ENCODE data around the gene PAQR6. TPM values are rescaled to one million over a fixed set of nuclear protein-coding genes. Genes with fewer than 3 reads are reported as not detected.

PAQR6 gene
- total and polyA plus RNA-seq, 5 donors from 2014 or later, result 0.13 to 3.7 (median 0.81) TPM

GRCh38 chr1:156204686-156205085, 43.2 kb downstream of the PAQR6 start:
- Histone ChIP-seq H3K27ac (ENCODE audit: insufficient read depth, low read length, poor library complexity, severe bottlenecking) (no peak overlapping the region), H3K9me3 (ENCODE audit: control insufficient read depth in 2 of 2, low read length in 2 of 2) (no peaks in the 10 kb centered on the region), H3K4me3 (ENCODE audit: low read depth, low read length) (no peak overlapping the region), H3K4me1 (ENCODE audit: control insufficient read depth, insufficient read depth, low read length, poor library complexity, severe bottlenecking) (peaks cover 19% of the 10 kb centered on the region), H3K27me3 (ENCODE audit: control insufficient read depth, insufficient read depth, low read length) (no peaks in the 10 kb centered on the region), H3K36me3 (ENCODE audit: control insufficient read depth, insufficient read depth, low read length) (peaks cover 65% of the 10 kb centered on the region)
- no peaks in the 10 kb centered on the region for H3K9me3 Mint-ChIP-seq
- ATAC-seq (ENCODE audit: low read depth in 2 of 2) (no peak), DNase-seq (no peak)
- H3K4me1 Mint-ChIP-seq, result peaks cover 0 to 21% (median 11%) of the 10 kb centered on the region in 4 donors
- peaks cover 32% of the 10 kb centered on the region for H3K36me3 Mint-ChIP-seq
- no peaks in the 10 kb centered on the region for H3K27me3 Mint-ChIP-seq
- H3K4me3 Mint-ChIP-seq, result no peak overlapping the region
- no peak overlapping the region for H3K27ac Mint-ChIP-seq

- H3K4me1 Mint-ChIP-seq, result peaks cover 0 to 32% (median 17%) of the 10 kb centered on the region in 4 donors
- DNase-seq (no peak), ATAC-seq (ENCODE audit: low read depth in 2 of 2) (no peak)
- H3K36me3 Mint-ChIP-seq, result peaks cover 22% of the 10 kb centered on the region
- Histone ChIP-seq H3K4me1 (ENCODE audit: control insufficient read depth, insufficient read depth, low read length, poor library complexity, severe bottlenecking) (peaks cover 28% of the 10 kb centered on the region), H3K27ac (ENCODE audit: insufficient read depth, low read length, poor library complexity, severe bottlenecking) (no peak overlapping the region), H3K9me3 (ENCODE audit: control insufficient read depth in 2 of 2, low read length in 2 of 2) (no peaks in the 10 kb centered on the region), H3K36me3 (ENCODE audit: control insufficient read depth, insufficient read depth, low read length) (peaks cover 60% of the 10 kb centered on the region), H3K4me3 (ENCODE audit: low read depth, low read length) (no peak overlapping the region), H3K27me3 (ENCODE audit: control insufficient read depth, insufficient read depth, low read length) (no peaks in the 10 kb centered on the region)
- no peaks in the 10 kb centered on the region for H3K9me3 Mint-ChIP-seq
- no peak overlapping the region for H3K4me3 Mint-ChIP-seq
- H3K27ac Mint-ChIP-seq, result no peak overlapping the region
- no peaks in the 10 kb centered on the region for H3K27me3 Mint-ChIP-seq
Measured at GRCh38 chr1:156203331-156203730, 44.5 kb downstream of the PAQR6 start.

- H3K4me1 Mint-ChIP-seq, result peaks cover 5 to 56% (median 24%) of the 10 kb centered on the region in 4 donors
- no peaks in the 10 kb centered on the region for H3K27me3 ChIP-seq (ENCODE audit: control insufficient read depth, insufficient read depth, low read length)
- H3K4me1 ChIP-seq (ENCODE audit: control insufficient read depth, insufficient read depth, low read length, poor library complexity, severe bottlenecking), result peaks cover 42% of the 10 kb centered on the region
- no peaks in the 10 kb centered on the region for H3K27me3 Mint-ChIP-seq
- peak overlapping the region in 1 of 4 donors; percentile 41 for H3K4me3 Mint-ChIP-seq
- peak overlapping the region in 2 of 3 donors; percentile 66 to 94 for H3K27ac Mint-ChIP-seq
- no peaks in the 10 kb centered on the region for H3K9me3 Mint-ChIP-seq
- no peak for ATAC-seq (ENCODE audit: low read depth in 2 of 2)
- H3K36me3 ChIP-seq (ENCODE audit: control insufficient read depth, insufficient read depth, low read length), result peaks cover 44% of the 10 kb centered on the region
- DNase-seq, result no peak
- H3K4me3 ChIP-seq (ENCODE audit: low read depth, low read length), result no peak overlapping the region
- peaks cover 19% of the 10 kb centered on the region for H3K36me3 Mint-ChIP-seq
- no peaks in the 10 kb centered on the region for H3K9me3 ChIP-seq (ENCODE audit: control insufficient read depth in 2 of 2, low read length in 2 of 2)
- H3K27ac ChIP-seq (ENCODE audit: insufficient read depth, low read length, poor library complexity, severe bottlenecking), result no peak overlapping the region
Measured at GRCh38 chr1:156200044-156200443, 47.8 kb downstream of the PAQR6 start.

- H3K4me3 ChIP-seq (ENCODE audit: low read depth, low read length), result peak overlapping the region; percentile 13
- peaks cover 20% of the 10 kb centered on the region for H3K36me3 Mint-ChIP-seq
- ATAC-seq (ENCODE audit: low read depth in 2 of 2), result peak; percentile 17 to 30
- no peaks in the 10 kb centered on the region for H3K27me3 ChIP-seq (ENCODE audit: control insufficient read depth, insufficient read depth, low read length)
- H3K27ac Mint-ChIP-seq, result peak overlapping the region; percentile 73 to 98 (median 75)
- H3K36me3 ChIP-seq (ENCODE audit: control insufficient read depth, insufficient read depth, low read length), result peaks cover 40% of the 10 kb centered on the region
- peak overlapping the region; percentile 18 to 79 (median 54) for H3K4me3 Mint-ChIP-seq
- H3K4me1 ChIP-seq (ENCODE audit: control insufficient read depth, insufficient read depth, low read length, poor library complexity, severe bottlenecking), result peaks cover 51% of the 10 kb centered on the region
- H3K27ac ChIP-seq (ENCODE audit: insufficient read depth, low read length, poor library complexity, severe bottlenecking), result peak overlapping the region; percentile 47
- H3K27me3 Mint-ChIP-seq, result no peaks in the 10 kb centered on the region
- peaks cover 8 to 65% (median 28%) of the 10 kb centered on the region in 4 donors for H3K4me1 Mint-ChIP-seq
- H3K9me3 Mint-ChIP-seq, result no peaks in the 10 kb centered on the region
- H3K9me3 ChIP-seq (ENCODE audit: control insufficient read depth in 2 of 2, low read length in 2 of 2), result no peaks in the 10 kb centered on the region
- DNase-seq, result peak in 1 of 3 donors; percentile 44
Measured at GRCh38 chr1:156198831-156199349, 49.0 kb downstream of the PAQR6 start.

GRCh38 chr1:156196445-156196844, 51.4 kb downstream of the PAQR6 start:
- Mint-ChIP-seq H3K27me3 (no peaks in the 10 kb centered on the region), H3K36me3 (peaks cover 21% of the 10 kb centered on the region), H3K4me1 (peaks cover 11 to 77% (median 35%) of the 10 kb centered on the region in 4 donors), H3K4me3 (peak overlapping the region in 2 of 4 donors; percentile 38 to 59), H3K27ac (no peak overlapping the region), H3K9me3 (no peaks in the 10 kb centered on the region)
- Histone ChIP-seq H3K4me1 (ENCODE audit: control insufficient read depth, insufficient read depth, low read length, poor library complexity, severe bottlenecking) (peaks cover 48% of the 10 kb centered on the region), H3K27ac (ENCODE audit: insufficient read depth, low read length, poor library complexity, severe bottlenecking) (no peak overlapping the region), H3K9me3 (ENCODE audit: control insufficient read depth in 2 of 2, low read length in 2 of 2) (no peaks in the 10 kb centered on the region), H3K36me3 (ENCODE audit: control insufficient read depth, insufficient read depth, low read length) (peaks cover 23% of the 10 kb centered on the region), H3K4me3 (ENCODE audit: low read depth, low read length) (no peak overlapping the region), H3K27me3 (ENCODE audit: control insufficient read depth, insufficient read depth, low read length) (no peaks in the 10 kb centered on the region)
- DNase-seq, result no peak
- no peak for ATAC-seq (ENCODE audit: low read depth in 2 of 2)

GRCh38 chr1:156195853-156196252, 52.0 kb downstream of the PAQR6 start:
- DNase-seq (no peak), ATAC-seq (ENCODE audit: low read depth in 2 of 2) (no peak)
- Histone ChIP-seq H3K36me3 (ENCODE audit: control insufficient read depth, insufficient read depth, low read length) (peaks cover 19% of the 10 kb centered on the region), H3K4me3 (ENCODE audit: low read depth, low read length) (peak overlapping the region; percentile 1), H3K27me3 (ENCODE audit: control insufficient read depth, insufficient read depth, low read length) (no peaks in the 10 kb centered on the region), H3K9me3 (ENCODE audit: control insufficient read depth in 2 of 2, low read length in 2 of 2) (no peaks in the 10 kb centered on the region), H3K27ac (ENCODE audit: insufficient read depth, low read length, poor library complexity, severe bottlenecking) (no peak overlapping the region), H3K4me1 (ENCODE audit: control insufficient read depth, insufficient read depth, low read length, poor library complexity, severe bottlenecking) (peaks cover 43% of the 10 kb centered on the region)
- H3K9me3 Mint-ChIP-seq, result no peaks in the 10 kb centered on the region
- H3K27me3 Mint-ChIP-seq, result no peaks in the 10 kb centered on the region
- H3K27ac Mint-ChIP-seq, result peak overlapping the region in 2 of 3 donors; percentile 8 to 81
- H3K4me1 Mint-ChIP-seq, result peaks cover 11 to 77% (median 35%) of the 10 kb centered on the region in 4 donors
- H3K4me3 Mint-ChIP-seq, result peak overlapping the region; percentile 59 to 96 (median 64)
- peaks cover 21% of the 10 kb centered on the region for H3K36me3 Mint-ChIP-seq

- H3K27me3 Mint-ChIP-seq, result peaks cover 5% of the 10 kb centered on the region
- H3K36me3 ChIP-seq (ENCODE audit: control insufficient read depth, insufficient read depth, low read length), result peaks cover 6% of the 10 kb centered on the region
- peak overlapping the region; percentile 97 to 98 (median 98) for H3K27ac Mint-ChIP-seq
- peaks cover 11% of the 10 kb centered on the region for H3K36me3 Mint-ChIP-seq
- peaks cover 11 to 63% (median 29%) of the 10 kb centered on the region in 4 donors for H3K4me1 Mint-ChIP-seq
- peak overlapping the region; percentile 92 to 99 (median 96) for H3K4me3 Mint-ChIP-seq
- ATAC-seq (ENCODE audit: low read depth in 2 of 2) (no peak), DNase-seq (no peak)
- peaks cover 29% of the 10 kb centered on the region for H3K4me1 ChIP-seq (ENCODE audit: control insufficient read depth, insufficient read depth, low read length, poor library complexity, severe bottlenecking)
- peak overlapping the region; percentile 78 for H3K27ac ChIP-seq (ENCODE audit: insufficient read depth, low read length, poor library complexity, severe bottlenecking)
- peak overlapping the region; percentile 95 for H3K4me3 ChIP-seq (ENCODE audit: low read depth, low read length)
- H3K9me3 ChIP-seq (ENCODE audit: control insufficient read depth in 2 of 2, low read length in 2 of 2), result no peaks in the 10 kb centered on the region
- no peaks in the 10 kb centered on the region for H3K27me3 ChIP-seq (ENCODE audit: control insufficient read depth, insufficient read depth, low read length)
- peaks cover 0 to 2% (median 0%) of the 10 kb centered on the region in 7 donors for H3K9me3 Mint-ChIP-seq
Measured at GRCh38 chr1:156194300-156194652, 53.6 kb downstream of the PAQR6 start.
